GM18870 (cell line): ENCODE data around the gene TRIAP1.

Source experiments
- ATAC-seq: cut with Tn5 transposase; IDR thresholded peaks from one replicate; pipeline ENCODE4 v1.9.1; 2021; ENCODE audit warnings: moderate library complexity; ENCODE audit not compliant: unreplicated experiment

TRIAP1 gene

DNA sequence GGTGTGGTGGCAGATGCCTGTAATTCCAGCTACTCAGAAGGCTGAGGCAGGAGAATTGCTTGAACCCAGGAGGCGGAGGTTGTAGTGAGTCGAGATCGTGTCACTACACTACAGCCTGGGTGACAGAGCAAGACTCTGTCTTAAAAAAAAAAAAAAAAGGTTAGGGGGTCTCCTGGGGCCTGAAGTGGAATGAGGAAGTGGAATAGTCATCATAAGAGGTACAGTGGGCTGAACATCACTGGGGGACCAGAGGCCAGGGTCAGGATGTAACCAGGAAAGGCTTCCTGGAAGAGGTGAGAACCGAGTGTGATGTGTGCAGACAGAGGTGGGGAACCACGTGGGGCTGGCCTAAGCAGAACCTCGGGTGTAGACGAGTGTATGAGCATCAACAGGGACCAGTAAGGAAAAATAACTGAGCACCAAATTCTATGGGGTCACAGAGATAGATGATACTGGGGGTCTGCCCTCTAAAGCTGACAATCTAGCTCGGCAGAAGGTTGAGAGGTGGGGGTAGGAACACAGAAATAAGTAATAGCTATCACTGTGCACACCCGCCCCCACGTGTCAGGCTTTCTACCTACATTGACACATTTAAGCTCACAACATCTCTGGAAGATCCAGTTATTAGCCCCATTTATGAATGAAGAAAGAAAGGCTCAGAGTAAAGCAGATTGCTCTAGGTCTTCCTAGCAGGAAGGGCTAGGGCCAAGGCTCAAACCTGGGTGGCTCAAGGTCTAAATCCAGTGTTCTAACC is 13.2 kb downstream of the TRIAP1 start:
- ATAC-seq, result no peak

DNA sequence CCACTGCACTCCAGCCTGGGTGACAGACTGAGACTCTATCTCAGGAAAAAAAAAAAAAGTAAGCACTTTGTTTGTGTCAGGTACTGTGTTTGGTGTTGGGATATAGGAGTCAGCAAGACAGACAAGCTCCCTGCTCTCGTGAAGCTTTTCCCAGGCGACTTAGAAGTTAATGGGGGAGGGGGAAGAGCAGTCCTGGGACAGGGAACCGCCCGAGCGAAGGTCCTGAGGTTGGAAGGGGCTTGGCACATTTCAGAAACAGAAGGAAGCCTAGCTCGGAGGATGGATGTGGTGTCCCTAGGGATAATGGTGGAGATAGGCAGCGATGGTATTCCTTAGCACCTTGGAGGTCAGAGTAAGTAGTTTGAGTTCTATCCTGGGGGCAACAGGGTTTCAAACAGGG is 16.8 kb downstream of the TRIAP1 start:
- ATAC-seq, result no peak

DNA sequence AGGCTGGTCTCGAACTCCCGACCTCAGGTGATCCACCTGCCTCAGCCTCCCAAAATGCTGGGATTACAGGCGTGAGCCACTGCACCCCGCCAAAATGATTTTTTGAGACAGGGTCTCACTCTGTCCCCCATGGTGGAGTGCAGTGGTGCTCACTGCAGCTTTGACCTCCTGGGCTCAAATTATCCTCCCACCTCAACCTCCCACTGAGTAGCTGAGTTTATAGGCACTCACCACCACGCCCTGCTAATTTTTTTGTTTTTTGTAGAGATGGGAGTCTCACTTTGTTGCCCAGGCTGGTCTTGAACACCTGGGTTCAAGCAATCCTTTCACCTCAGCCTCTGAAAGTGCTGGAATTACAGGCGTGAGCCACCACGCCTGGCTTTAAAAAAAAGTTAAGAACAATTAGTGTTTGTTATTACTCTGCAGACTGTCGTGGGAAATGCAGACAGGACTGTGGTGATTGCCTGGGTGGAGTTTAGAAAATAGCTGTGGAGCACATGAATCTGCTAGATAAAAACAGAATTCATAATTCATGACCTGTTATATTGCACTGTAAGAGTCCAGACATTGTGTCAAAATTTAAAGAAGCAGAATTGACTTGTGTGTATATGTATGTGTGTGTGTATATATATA is 17.5 kb downstream of the TRIAP1 start:
- ATAC-seq, result no peak

DNA sequence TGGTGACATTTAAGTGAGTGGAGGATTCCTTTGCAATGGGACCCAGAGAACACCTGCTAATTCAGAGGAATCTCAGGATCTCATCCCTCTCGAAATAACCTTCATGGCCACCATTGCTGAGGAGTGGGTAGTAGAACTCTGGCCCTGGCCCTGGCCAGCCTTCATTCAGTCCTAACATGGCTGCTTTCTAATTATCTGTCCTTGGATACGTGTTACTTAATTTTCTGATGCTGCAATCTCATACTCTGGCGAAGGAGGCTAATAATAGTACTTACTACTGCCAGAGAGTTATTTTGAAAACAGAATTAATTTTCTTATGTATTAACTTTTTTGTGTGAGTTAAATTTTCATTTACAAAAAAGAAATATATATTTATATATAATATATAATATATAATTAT is 20.4 kb downstream of the TRIAP1 start:
- no peak for ATAC-seq

DNA sequence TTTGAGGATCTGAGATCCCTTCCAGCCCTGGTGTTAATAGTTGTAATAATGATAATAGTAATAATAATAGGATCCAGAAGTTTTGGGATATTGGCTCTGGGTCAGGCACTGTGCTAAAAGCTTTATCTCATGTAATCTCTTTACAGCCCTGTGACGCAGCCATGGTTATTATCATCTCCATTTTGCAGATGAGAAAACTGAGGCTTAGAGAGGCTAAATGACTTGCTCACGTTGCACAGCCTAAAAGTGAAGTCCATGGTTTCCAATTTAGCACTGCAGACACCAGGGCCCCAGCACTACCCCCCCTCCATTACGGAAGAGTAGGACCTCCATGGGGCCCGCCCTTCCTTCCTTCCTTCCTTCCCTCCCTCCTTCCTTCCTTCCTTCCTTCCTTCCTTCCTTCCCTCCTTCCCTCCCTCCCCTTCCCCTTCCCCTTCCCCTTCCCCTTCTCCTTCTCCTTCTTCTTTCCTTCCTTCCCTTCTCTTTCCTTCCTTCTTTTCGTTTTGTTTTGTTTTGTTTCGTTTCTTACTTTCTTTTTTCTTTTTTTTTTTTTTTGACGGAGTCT is 23.2 kb downstream of the TRIAP1 start:
- ATAC-seq, result no peak

DNA sequence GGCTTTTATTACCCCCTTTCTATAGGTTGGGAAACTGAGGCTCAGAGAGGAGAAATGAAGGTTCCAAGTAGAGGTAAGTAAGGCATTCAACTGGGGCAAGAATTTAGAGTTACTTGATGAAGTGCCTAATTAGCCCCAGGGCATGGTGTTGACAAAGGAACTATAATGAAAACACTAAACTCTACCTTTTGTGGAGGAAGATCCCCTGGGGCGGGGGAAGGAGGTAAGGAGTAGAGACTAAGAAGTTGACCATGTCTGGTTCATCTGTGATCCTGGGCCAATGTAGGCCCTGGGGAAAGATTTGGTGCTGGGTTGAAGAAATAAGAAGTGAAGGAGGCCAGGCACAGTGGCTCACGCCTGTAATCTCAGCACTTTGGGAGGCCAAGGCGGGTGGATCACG is 24.5 kb downstream of the TRIAP1 start:
- no peak for ATAC-seq

DNA sequence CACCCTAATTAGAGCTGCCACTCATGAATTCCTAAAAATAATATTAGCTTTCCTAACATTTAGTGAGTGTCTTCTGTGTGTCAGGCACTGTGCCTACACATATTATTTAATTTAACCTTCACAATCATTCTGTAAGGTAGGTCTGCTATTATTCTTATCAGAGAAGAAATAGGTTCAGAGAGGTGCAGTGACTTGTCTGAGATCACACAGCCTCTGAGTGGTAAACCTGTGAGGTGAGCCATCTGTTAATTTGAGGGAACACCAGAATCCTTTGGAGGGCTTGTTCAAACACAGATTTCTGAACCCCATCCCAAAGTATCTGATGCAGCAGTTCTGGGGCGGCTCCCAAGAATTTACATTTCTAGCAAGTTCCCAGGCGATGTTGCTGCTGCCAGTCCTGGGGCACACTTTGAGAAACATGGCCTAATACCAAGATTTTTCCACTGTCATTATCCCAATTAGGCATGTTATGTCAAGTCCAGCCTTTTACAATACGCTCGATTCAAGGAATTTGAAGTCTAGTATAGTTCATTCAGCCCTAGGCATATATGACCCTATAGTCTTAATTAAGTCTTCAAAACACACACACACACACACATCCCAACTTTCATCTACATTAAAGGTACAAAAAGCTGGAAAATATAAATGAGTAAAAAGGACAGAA is 28.1 kb downstream of the TRIAP1 start:
- no peak for ATAC-seq

DNA sequence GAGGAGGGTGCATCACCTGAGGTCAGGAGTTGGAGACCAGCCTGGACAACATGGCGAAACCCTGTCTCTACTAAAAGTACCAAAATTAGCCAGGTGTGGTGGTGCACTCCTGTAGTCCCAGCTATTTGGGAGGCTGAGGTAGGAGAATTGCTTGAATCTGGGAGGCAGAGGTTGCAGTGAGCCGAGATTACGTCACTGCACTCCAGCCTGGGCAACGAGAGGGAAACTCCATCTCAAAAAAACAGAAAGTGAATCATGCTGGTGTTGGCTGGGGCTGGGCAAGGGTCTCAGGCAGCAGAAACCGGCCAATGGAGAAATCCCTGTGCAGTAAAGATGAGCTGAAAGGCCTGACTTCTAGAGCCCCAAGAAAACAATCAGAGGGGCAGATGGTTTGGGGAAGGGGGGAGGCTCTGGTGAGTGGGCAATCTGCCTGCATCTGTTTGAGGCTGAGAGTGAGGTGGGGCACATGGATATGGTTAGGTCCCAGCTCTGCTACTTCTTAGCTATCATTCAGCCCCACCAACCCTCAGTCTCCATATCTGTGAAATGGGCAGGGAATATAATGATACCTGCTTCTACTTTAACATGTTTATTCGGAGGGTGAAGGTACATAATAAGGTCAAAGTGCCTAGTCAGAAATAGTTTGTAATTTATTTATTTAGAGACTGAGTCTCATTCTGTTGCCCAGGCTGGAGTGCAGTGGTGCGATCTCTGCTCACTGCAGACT is 29.5 kb downstream of the TRIAP1 start:
- no peak for ATAC-seq

DNA sequence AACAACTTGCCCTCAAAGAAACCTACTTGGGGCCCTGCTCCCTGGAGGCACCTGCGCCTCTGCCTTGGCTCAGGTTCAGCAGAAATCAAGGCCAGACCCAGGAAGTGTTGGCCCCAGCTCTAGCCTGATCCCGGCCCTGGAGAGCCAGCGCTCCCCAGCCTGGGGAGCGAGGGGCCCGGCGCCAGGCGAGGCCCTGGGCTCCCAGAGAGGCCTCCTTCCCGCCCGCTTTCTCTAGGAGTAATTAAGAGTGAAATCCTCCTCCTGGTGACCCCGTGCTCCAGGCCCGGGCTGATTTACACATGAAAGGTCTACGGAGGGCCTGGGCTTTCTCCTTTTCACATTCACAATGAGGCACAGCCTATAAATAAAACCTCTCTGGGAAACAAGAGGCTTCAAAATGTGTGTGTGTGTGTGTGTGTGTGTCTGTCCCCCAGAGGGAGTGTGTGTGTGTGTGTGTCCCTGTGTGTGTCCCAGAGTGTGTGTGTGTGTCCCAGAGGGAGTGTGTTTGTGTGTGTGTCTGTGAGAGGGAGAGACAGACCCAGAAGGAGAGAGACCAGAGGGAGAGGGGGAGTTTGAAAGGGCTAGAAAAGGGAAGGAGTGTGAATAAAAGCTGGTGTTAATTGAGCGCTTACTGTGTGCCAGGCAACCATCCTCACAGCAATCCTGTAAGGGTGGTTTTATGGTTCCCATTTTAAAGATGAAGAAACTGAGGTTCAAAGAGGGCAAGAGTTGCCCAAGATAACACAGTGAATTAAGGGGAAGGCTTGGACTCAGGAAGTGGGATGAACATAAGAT is 32.1 kb downstream of the TRIAP1 start:
- no peak for ATAC-seq

DNA sequence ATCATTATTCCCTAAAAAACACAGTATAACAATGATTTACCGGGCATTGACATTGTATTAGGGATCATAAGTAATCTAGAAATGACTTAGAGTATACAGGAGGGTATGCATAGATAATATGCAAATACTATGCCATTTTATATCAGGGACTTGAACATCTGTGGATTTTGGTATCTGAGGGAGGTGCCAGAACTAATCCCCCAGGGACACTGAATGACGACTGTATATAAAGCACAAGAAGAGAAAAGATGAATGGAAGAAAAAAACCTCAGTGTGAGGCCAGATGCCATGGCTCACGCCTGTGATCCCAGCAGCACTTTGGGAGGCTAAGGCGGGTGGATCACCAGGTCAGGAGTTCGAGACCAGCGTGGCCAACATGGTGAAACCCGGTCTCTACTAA is 33.8 kb downstream of the TRIAP1 start:
- ATAC-seq, result no peak

DNA sequence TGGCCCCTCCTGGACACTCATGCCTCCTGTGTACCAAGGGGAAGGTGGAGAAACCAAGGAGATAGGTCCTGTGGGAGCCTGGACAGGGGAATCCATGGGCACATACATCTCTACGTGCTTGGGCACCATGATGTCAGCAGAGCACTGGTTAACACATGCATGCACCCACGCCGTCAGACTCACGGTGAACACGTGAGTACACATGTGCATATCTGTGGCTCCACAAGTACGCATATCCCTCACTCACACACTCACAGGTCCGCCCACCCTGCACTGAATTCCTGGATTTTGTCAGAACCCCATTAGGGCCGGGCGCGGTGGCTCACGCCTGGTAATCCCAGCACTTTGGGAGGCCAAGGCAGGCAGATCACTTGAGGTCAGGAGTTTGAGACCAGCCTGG is 37.4 kb downstream of the TRIAP1 start:
- ATAC-seq, result no peak

DNA sequence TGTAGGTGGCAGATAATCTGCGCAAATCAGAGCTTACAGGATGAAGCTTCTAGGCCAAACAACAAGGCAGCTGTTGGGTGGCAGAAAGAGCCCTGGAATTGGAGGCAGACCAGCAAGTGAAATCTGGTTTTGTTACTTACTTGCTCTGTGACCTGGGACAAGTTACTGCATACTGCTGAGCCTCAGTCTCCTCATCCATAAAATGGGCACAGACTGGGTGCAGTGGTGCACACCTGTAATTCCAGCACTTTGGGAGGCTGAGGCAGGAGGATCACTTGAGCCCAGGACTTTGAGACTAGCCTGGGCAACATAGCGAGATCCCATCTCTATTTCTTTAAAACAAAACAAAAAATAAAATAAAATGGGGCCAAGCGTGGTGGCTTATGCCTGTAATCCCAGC is 39.6 kb downstream of the TRIAP1 start:
- no peak for ATAC-seq

DNA sequence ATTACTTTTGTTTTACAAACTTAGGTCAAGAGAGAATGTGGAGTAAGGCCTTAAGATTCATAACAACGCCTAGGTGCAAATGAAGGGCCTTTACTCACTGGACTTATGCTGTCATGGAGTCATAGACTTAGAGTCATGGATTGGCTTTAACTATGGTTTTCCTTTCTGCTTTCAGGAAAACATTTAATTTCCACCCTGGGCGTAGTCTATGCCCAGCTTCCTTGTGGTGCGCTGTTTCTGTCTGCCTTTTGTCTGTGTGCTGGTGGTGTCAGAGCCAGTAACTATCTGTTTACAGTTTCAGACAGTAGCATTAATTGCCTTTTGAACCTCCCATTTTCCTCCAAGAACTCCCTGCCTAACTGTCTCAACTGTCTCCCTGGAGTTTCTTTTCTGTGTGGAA is 40.1 kb downstream of the TRIAP1 start:
- no peak for ATAC-seq

DNA sequence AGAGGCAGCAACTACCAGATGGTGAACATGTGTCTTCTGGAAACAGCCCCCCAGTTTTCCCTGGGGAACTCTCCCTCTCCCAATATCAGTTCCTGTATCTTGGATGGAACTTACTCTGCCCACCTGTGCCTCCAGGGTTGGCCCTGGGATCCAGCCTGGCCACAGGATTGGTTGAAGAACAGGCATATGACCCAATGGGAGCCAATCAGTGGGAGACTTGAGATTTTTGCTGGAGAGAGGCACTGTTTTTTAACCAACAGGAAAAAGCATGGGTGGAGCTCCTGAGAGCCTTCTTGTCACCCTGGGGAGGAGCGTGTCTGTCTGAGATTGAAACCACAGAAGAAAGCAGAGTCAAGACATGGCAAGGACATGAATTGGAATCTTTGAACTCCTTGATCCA is 41.9 kb downstream of the TRIAP1 start:
- no peak for ATAC-seq

DNA sequence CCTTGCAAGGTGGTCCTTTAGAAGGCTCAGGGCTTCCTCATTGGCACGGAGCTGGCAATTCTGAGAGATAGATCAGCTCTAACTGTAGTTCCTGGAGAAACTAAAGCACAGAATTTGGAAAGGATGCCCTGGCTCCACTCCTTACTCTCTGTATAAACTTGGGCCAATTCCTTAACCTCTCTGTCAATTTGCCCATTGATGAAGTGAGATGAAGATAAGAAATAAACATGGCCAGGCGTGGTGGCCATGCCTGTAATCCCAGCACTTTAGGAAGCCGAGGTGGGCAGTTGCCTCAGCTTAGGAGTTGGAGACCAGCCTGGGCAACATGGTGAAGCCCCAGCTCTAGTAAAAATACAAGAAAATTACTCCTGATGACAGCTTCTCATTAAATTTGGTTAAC is 42.3 kb downstream of the TRIAP1 start:
- ATAC-seq, result no peak

DNA sequence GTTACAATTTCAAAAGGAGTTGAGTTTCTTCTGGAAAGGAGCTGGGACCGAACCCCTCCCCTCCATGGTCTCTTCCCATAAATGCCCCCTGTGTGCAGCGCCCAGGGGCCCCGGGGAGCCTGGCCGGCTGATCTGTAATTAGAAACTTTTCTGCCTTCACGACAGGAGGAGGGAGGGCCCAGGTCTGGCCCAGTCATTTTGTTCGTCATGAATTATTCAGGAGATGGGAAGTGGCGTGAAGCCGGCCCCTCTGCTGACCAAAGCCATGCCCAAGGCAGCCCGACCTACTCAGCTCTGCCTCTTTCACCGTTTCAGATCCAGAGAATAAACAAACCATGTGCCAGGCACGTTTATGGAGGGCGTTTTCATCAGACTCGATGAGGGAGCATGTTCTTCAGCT is 44.0 kb downstream of the TRIAP1 start:
- ATAC-seq, result no peak

DNA sequence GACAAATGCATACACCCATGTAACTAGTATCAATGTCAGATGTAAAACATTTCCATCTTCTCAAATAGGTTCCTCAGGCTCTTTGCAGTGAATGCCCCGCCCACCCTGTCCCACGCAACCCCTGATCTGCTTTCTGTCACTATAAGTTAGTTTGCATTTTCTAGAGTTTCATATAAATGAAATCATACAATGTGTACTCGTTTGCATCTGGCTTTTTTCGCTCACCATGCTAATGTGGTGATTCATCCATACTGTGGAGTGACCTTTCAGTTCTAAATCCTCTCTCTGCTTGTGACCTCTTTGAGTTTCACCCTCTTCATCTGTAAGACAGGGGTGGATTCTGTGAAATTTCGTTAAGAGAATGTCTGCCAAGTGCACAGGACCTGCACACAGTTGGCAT is 46.7 kb downstream of the TRIAP1 start:
- no peak for ATAC-seq

DNA sequence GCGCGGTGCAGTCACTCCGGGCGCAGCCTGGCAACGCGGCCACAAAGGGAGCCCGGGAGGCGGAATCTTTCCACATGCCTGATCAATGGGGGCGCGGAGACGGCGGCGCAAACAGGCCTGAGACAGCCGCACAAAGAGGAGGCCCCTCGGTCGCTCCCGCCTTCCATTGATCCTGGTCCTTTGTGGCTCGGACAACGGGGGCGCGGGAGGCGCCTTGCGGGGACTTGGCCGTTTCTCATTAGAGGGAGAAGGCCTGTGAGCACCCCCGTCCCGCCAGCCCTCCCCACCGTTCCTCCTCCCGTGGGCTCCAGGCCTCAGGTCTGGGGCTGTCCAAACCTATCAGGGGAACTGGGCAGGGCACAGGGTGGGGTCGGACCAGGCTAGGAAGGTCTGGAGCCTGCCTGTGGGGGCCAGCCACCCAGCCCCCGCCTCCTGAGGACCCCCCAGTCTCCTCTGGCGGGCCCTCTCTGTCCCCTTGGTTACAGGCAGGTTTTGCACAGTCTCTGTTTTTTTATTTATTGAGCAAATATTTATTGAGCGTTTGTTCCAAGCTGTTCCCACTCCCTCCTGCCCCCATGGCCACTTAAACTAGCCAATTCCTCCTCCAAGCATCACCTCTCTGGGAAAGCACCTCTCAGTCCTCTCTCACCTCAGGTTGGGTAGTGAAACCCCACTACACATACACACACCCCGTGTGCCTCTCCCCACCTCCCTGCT is 48.2 kb downstream of the TRIAP1 start:
- ATAC-seq, result no peak

DNA sequence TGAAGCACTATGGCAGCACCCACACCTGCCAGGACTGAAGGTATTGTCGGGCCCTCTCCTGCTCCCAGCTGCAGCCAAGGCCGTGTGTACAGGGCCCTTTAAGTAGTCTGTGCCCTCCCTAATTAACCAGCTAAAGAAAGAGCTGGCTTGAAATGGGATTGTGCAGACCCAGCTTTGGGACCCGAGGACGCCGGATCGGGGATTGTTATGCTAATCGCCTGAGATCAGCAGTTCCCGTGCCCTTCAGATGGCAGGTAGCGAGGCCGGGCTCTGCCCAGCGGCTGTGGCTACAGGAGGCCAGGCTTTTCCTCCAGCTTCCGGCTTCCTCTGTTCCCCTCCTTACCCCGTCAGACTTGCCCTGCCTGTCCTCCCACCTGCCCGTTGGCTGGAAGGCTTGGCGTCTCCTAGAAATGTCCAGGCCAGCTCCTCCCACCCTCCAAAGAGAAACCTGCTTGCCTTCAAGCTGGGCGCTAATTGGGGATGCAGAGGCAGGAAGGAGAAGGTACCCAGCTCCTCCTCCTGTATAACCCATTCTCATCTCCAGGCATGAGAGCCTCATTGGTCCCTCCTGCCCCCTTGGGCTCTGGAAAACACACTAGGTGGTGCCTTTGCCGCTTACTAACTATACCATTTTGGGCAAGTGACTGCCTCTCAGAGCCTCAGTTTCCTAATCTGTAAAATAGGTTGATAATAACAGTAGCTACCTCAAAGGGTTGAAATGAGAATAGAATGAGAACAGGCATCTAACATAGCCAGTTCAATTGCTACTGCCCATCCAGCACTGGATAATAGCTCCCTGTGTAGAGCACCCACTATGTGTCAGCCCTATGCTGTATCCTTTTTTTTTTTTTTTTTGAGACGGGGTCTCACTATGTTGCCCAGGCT is 51.5 kb downstream of the TRIAP1 start:
- ATAC-seq, result no peak
